ENCODE data around the gene MSH5.

DNA sequence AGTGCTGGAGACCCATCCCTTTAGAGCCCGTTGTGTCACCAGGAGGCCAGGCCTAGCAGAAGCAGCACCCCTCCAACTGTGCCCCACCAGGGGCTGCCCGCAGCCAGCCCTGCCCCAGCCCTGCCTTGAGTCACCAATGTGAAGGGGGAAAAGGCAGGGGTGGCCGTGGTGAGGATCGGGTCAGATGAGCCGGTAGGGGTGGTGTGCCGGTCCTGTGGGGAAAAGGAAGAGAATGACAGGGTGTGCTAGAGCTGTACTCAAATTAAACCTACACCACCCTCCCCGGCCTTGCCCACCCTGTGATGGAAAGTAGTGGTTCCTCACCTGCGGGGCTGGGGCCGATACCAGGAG lies 25.7 kb downstream of the MSH5 start:
- TF ChIP-seq, protein P1, sequence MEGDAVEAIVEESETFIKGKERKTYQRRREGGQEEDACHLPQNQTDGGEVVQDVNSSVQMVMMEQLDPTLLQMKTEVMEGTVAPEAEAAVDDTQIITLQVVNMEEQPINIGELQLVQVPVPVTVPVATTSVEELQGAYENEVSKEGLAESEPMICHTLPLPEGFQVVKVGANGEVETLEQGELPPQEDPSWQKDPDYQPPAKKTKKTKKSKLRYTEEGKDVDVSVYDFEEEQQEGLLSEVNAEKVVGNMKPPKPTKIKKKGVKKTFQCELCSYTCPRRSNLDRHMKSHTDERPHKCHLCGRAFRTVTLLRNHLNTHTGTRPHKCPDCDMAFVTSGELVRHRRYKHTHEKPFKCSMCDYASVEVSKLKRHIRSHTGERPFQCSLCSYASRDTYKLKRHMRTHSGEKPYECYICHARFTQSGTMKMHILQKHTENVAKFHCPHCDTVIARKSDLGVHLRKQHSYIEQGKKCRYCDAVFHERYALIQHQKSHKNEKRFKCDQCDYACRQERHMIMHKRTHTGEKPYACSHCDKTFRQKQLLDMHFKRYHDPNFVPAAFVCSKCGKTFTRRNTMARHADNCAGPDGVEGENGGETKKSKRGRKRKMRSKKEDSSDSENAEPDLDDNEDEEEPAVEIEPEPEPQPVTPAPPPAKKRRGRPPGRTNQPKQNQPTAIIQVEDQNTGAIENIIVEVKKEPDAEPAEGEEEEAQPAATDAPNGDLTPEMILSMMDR (conservative IDR thresholded peaks at IDR 0.05; ENCODE audit: low read length), result no peak
- TF ChIP-seq EZH2phosphoT487 (IDR thresholded peaks at IDR 0.05; ENCODE audit: borderline replicate concordance), result no peak

Data from Loucy (cell line).